ENCODE results near the gene FHL3.

Gene FHL3

DNA sequence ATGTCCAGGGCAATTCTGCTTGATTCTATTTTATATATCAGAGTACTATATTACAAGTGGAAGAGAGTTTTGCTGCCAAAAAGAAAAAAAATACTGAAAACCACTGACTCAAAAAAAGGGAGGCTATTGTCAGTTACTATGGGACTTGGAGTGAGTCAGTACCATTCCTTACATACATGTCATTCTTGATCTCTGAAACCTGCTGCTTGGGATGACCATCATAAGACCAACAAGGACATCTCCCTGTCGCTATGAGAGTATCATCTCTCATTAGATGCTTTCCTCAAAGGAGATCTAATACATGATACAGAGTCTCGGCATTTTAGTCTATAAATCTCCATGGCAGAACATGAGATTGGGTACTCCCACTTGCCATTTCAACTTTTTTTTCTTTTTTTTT lies 46.6 kb downstream of the FHL3 start:
- H3K4me3 ChIP-seq (ENCODE audit: low read length): no peak overlapping the region
- H3K36me3 ChIP-seq (ENCODE audit: control insufficient read depth, low read depth, low read length): peaks cover 47% of the 10 kb centered on the region
- no peaks in the 10 kb centered on the region for H3K4me1 ChIP-seq (ENCODE audit: control insufficient read depth, low read depth, low read length)
- H3K9ac ChIP-seq (ENCODE audit: low read length): no peak overlapping the region
- H3K9me3 ChIP-seq (ENCODE audit: control insufficient read depth, low read depth, low read length): no peaks in the 10 kb centered on the region
- H3K27ac ChIP-seq (ENCODE audit: low read length): no peak overlapping the region
- H3K27me3 ChIP-seq (ENCODE audit: control insufficient read depth, insufficient read depth, low read length): no peaks in the 10 kb centered on the region

DNA sequence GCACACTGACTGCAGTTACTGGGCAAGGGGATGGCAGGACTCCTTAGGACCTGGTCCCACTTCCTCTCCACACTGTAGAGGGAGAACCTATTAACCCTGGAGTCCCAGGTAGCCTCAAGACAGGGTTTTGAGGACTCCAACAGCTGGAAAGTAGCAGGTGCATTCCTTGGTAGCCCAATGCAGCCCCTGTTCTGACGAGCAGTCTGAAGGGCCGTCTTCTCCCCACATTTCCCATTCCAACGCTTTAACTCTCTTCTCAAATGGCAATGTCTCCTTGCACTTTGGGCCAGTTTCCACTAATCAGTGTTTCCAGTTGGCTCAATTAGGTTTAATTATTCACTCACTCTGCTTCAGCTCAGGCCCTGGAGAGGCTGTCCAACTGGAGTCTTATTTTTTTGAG lies 49.6 kb downstream of the FHL3 start:
- Histone ChIP-seq H3K4me3 (ENCODE audit: low read length) (no peak overlapping the region), H3K27me3 (ENCODE audit: control insufficient read depth, insufficient read depth, low read length) (no peaks in the 10 kb centered on the region), H3K9me3 (ENCODE audit: control insufficient read depth, low read depth, low read length) (no peaks in the 10 kb centered on the region), H3K36me3 (ENCODE audit: control insufficient read depth, low read depth, low read length) (peaks cover 35% of the 10 kb centered on the region), H3K27ac (ENCODE audit: low read length) (no peak overlapping the region), H3K4me1 (ENCODE audit: control insufficient read depth, low read depth, low read length) (no peaks in the 10 kb centered on the region), H3K9ac (ENCODE audit: low read length) (no peak overlapping the region)

- H3K27ac ChIP-seq (ENCODE audit: low read length): no peak overlapping the region
- no peak overlapping the region for H3K9ac ChIP-seq (ENCODE audit: low read length)
- peaks cover 26% of the 10 kb centered on the region for H3K36me3 ChIP-seq (ENCODE audit: control insufficient read depth, low read depth, low read length)
- no peaks in the 10 kb centered on the region for H3K4me1 ChIP-seq (ENCODE audit: control insufficient read depth, low read depth, low read length)
- no peaks in the 10 kb centered on the region for H3K27me3 ChIP-seq (ENCODE audit: control insufficient read depth, insufficient read depth, low read length)
- no peaks in the 10 kb centered on the region for H3K9me3 ChIP-seq (ENCODE audit: control insufficient read depth, low read depth, low read length)
- H3K4me3 ChIP-seq (ENCODE audit: low read length): no peak overlapping the region
Measured at GRCh38 chr1:37954316-37954971, 50.9 kb downstream of the FHL3 start.

DNA sequence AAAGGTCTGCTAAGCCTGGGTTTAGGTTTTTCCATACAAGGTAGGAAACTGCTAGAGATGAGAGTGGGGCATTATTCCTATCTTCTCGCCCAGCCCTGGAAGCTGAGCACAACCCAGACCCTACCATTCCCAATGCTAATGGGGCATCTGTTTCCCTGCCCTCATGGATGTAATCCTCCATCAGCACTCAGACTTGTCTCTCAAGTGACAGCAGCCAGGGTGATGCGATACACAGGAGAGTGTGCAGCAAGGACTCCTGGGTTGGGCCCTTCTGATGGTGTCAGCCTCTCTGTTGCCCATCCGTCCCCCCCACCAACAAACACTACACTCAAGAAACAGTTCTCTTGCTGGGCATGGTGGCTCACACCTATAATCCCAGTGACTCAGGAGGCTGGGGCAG lies 52.6 kb downstream of the FHL3 start:
- Histone ChIP-seq H3K4me3 (ENCODE audit: low read length) (no peak overlapping the region), H3K4me1 (ENCODE audit: control insufficient read depth, low read depth, low read length) (no peaks in the 10 kb centered on the region), H3K27me3 (ENCODE audit: control insufficient read depth, insufficient read depth, low read length) (no peaks in the 10 kb centered on the region), H3K9me3 (ENCODE audit: control insufficient read depth, low read depth, low read length) (no peaks in the 10 kb centered on the region), H3K36me3 (ENCODE audit: control insufficient read depth, low read depth, low read length) (peaks cover 9% of the 10 kb centered on the region), H3K27ac (ENCODE audit: low read length) (no peak overlapping the region), H3K9ac (ENCODE audit: low read length) (no peak overlapping the region)

- no peak overlapping the region for H3K9ac ChIP-seq (ENCODE audit: low read length)
- no peaks in the 10 kb centered on the region for H3K9me3 ChIP-seq (ENCODE audit: control insufficient read depth, low read depth, low read length)
- no peak overlapping the region for H3K27ac ChIP-seq (ENCODE audit: low read length)
- H3K4me3 ChIP-seq (ENCODE audit: low read length): no peak overlapping the region
- H3K4me1 ChIP-seq (ENCODE audit: control insufficient read depth, low read depth, low read length): no peaks in the 10 kb centered on the region
- no peaks in the 10 kb centered on the region for H3K27me3 ChIP-seq (ENCODE audit: control insufficient read depth, insufficient read depth, low read length)
- H3K36me3 ChIP-seq (ENCODE audit: control insufficient read depth, low read depth, low read length): peaks cover 2% of the 10 kb centered on the region
Measured at GRCh38 chr1:37951783-37952624, 53.3 kb downstream of the FHL3 start.

DNA sequence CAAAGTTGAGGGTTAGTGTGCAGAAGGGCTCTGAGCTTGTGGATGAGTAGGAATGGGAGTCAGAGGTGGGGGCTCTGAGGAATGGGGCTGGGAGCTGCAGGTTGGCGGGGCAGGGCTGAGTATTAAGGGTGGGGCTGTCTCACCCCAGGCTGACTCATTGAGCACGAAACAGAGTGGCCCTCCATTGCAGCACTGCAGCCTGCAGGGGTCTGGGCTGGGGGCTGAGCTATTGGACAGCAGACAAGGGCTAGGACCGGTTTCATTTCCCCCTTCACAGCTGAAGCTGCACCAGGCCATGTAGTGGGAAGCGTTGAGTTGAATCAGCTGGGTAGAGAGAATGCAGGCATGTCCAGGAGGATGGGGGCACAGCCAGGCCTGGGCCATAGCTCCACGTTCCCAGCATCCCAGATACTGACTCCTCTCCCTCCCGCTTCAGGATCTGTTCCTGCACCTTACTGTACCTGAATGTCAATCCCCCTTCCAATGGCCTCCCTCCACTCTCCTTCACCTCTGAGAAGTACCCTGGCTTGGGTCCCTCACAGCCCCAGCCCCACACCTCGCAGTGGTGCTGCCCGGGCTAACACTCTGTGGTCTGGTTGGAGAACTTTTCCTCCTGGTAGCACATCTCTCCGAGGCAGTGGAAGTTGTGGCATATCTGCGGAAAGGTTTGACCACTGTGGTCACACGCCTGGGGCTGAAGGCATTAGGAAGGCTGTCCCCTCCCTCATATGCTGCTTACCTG lies 54.1 kb downstream of the FHL3 start:
- Histone ChIP-seq H3K36me3 (ENCODE audit: control insufficient read depth, low read depth, low read length) (no peaks in the 10 kb centered on the region), H3K27ac (ENCODE audit: low read length) (no peak overlapping the region)

GRCh38 chr1:37949524-37950152 lies 55.7 kb downstream of the FHL3 start:
- H3K27me3 ChIP-seq (ENCODE audit: control insufficient read depth, insufficient read depth, low read length): no peaks in the 10 kb centered on the region
- no peak overlapping the region for H3K4me3 ChIP-seq (ENCODE audit: low read length)
- no peaks in the 10 kb centered on the region for H3K4me1 ChIP-seq (ENCODE audit: control insufficient read depth, low read depth, low read length)
- no peak overlapping the region for H3K9ac ChIP-seq (ENCODE audit: low read length)
- H3K36me3 ChIP-seq (ENCODE audit: control insufficient read depth, low read depth, low read length): no peaks in the 10 kb centered on the region
- no peak overlapping the region for H3K27ac ChIP-seq (ENCODE audit: low read length)
- H3K9me3 ChIP-seq (ENCODE audit: control insufficient read depth, low read depth, low read length): no peaks in the 10 kb centered on the region

More for the DNA sequence above, 54.1 kb downstream of the FHL3 start:
- no peaks in the 10 kb centered on the region for H3K27me3 ChIP-seq (ENCODE audit: control insufficient read depth, insufficient read depth, low read length)
- H3K4me3 ChIP-seq (ENCODE audit: low read length): no peak overlapping the region
- no peaks in the 10 kb centered on the region for H3K9me3 ChIP-seq (ENCODE audit: control insufficient read depth, low read depth, low read length)
- no peaks in the 10 kb centered on the region for H3K4me1 ChIP-seq (ENCODE audit: control insufficient read depth, low read depth, low read length)
- H3K9ac ChIP-seq (ENCODE audit: low read length): no peak overlapping the region

- no peak overlapping the region for H3K4me3 ChIP-seq (ENCODE audit: low read length)
- H3K36me3 ChIP-seq (ENCODE audit: control insufficient read depth, low read depth, low read length): no peaks in the 10 kb centered on the region
- H3K9ac ChIP-seq (ENCODE audit: low read length): no peak overlapping the region
- no peaks in the 10 kb centered on the region for H3K27me3 ChIP-seq (ENCODE audit: control insufficient read depth, insufficient read depth, low read length)
- H3K27ac ChIP-seq (ENCODE audit: low read length): no peak overlapping the region
- no peaks in the 10 kb centered on the region for H3K4me1 ChIP-seq (ENCODE audit: control insufficient read depth, low read depth, low read length)
- no peaks in the 10 kb centered on the region for H3K9me3 ChIP-seq (ENCODE audit: control insufficient read depth, low read depth, low read length)
Measured at GRCh38 chr1:37948841-37949240, 56.5 kb downstream of the FHL3 start.

GRCh38 chr1:37948166-37948565 lies 57.1 kb downstream of the FHL3 start:
- H3K4me3 ChIP-seq (ENCODE audit: low read length): no peak overlapping the region
- H3K27me3 ChIP-seq (ENCODE audit: control insufficient read depth, insufficient read depth, low read length): no peaks in the 10 kb centered on the region
- no peaks in the 10 kb centered on the region for H3K4me1 ChIP-seq (ENCODE audit: control insufficient read depth, low read depth, low read length)
- H3K27ac ChIP-seq (ENCODE audit: low read length): no peak overlapping the region
- no peak overlapping the region for H3K9ac ChIP-seq (ENCODE audit: low read length)
- H3K9me3 ChIP-seq (ENCODE audit: control insufficient read depth, low read depth, low read length): no peaks in the 10 kb centered on the region
- no peaks in the 10 kb centered on the region for H3K36me3 ChIP-seq (ENCODE audit: control insufficient read depth, low read depth, low read length)

- peak overlapping the region; percentile 75 for H3K4me3 ChIP-seq (ENCODE audit: low read length)
- no peak overlapping the region for H3K27ac ChIP-seq (ENCODE audit: low read length)
Measured at GRCh38 chr1:37947364-37947763, 58.0 kb downstream of the FHL3 start.

More at GRCh38 chr1:37947364-37947763, 58.0 kb downstream of the FHL3 start:
- no peaks in the 10 kb centered on the region for H3K36me3 ChIP-seq (ENCODE audit: control insufficient read depth, low read depth, low read length)
- H3K27me3 ChIP-seq (ENCODE audit: control insufficient read depth, insufficient read depth, low read length): no peaks in the 10 kb centered on the region
- no peak overlapping the region for H3K9ac ChIP-seq (ENCODE audit: low read length)
- no peaks in the 10 kb centered on the region for H3K9me3 ChIP-seq (ENCODE audit: control insufficient read depth, low read depth, low read length)
- H3K4me1 ChIP-seq (ENCODE audit: control insufficient read depth, low read depth, low read length): no peaks in the 10 kb centered on the region

All from iPS-18a (cell line).